HG02623 (cell line): ENCODE measurements around the gene NUTM2G.
"Not testable (repeated sequence)": the region's sequence is repeated elsewhere in the genome, so short reads cannot be mapped to it uniquely, and the experiment has no call there.

Source experiments
- ATAC-seq: cut with Tn5 transposase; IDR thresholded peaks from one replicate; pipeline ENCODE4 v1.9.1; 2021; ENCODE audit warnings: moderate library complexity; ENCODE audit not compliant: unreplicated experiment

The NUTM2G gene

DNA sequence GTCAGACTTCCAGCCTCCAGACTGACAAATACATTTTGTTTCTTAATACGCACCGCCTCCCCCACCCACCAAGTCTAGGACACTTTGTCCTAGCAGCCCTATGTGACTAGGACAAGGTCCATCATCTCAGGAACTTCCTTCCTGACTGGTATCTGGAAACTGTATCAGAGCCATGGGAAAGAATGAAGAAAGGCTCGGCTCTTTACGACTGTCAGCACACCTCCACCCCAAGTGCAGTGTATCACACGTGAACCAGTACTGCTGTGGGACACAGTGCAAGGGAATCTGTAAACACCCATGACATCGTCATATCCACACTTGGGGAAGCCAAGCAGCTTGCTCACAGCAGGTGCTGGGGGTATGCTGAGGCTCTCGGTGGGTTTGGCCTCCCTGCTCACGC lies 13.0 kb downstream of the NUTM2G start:
- not testable (repeated sequence) for ATAC-seq

DNA sequence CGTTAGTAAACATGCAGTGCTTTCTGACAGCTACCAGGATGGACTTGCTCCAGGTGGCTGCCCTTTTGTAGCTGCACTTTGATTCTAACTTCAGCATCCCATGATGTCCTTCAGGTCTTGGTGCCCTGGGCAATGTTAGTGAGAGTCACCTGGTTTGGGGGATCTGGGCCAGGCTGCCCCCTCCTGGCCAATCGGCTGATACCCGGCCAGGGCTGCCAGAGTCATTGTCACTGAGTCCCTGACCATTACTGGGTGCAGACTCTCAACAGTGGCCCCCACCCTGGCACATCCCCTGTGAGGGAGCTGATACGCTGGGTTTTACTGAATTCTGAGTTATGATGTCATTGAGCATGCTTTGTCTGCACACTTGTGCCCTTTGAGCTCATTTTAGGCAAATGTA lies 13.5 kb downstream of the NUTM2G start:
- not testable (repeated sequence) for ATAC-seq

DNA sequence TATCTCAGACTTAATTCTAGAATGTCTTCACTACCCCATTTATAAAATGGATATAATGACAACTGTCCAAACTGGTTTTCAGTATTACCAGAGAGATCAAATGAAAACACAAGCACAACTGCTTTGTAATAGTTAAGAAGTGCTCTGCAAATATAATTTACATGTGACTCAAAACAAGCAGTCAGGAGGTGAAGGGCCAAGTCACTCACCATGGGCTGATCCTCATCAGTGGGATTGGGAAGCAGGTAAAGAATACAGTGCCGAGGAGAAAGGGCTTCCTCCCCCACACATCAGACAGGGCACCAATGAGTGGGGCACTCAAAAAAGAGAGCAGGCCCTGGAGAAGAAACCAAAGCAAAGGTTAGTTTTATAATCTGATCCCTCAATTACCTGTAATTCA lies 20.7 kb downstream of the NUTM2G start:
- ATAC-seq, result not testable (repeated sequence)

DNA sequence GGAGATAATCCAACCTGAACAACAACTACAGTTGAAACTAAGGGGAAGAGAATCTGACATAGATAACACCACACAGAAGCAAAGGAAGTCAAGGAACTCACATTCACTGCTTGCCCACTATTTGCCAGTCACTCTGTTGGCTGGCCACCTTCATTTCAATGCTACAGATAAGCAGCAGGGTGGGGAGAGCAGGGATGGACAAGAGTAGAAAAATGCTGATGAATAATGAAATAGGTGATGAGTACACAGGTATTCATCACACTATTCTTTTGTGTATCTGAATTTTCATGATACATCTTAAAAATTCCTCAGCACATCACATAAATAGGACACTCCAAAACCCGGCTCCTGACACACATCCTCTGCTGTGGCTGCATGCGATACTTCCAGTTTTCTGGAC lies 21.9 kb downstream of the NUTM2G start:
- not testable (repeated sequence) for ATAC-seq

DNA sequence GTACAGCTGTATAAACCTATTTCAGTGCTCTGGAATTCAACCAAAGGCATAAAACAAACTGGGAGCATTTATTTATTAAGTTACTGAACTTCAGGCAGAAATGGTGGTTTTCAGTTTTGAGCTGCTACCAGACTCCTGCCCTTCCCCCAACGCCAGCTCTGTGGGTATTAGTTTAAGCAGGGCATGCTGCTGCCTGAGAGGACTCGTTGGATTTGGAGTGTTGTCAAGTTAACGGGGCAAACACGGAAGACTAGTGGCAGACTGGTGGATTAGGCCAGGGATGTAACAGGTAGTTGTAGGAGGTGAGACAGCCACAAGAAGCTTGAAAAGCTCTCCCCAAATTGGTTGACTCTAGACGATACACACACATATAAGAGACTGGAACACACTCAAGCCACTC lies 38.9 kb downstream of the NUTM2G start:
- not testable (repeated sequence) for ATAC-seq

DNA sequence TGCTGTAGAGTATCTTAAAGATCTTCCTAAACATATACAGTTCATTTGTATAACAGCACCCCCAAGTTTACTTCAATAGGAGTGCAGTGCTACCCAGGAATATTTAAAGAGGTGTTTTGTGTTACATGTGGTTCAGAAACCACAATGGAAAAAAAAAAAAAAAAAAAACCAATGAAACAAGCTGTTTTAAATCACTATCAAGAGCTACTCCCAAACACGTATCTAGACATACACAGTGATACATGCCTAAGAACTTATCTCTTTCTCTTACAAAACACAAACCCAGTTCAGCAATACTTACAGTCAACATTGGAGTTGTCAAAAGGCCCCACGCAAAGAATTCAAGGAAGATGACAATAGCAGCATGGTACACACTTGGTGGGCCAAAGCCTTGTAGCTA lies 43.9 kb downstream of the NUTM2G start:
- not testable (repeated sequence) for ATAC-seq

- ATAC-seq, result not testable (repeated sequence)
Observed at GRCh38 chr9:96974037-96974436, 45.4 kb downstream of the NUTM2G start.

DNA sequence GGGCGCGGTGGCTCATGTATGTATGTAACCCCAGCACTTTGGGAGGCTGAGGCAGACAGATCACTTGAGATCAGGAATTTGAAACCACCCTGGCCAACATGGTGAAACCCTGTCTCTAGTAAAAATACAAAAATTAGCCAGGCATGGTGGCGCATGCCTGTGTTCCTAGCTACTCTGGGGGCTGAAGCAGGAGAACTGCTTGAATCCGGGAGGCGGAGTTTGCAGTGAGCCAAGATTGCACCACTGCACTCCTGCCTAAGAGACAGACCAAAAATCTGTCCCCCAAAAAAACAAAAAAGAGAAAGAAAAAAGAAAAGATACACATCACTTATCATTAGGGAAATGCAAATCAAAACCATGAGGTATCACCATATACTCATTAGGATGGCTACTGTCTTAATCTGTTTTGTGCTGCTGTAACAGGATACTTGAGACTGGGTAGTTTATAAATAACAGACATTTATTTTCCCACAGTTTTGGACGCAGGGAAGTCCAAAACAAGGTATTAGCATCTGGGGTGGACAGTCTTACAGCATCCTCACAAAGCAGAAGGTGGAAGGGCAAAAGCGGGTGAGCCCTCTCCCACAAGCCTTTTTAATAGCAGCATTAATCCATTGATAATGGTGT lies 55.0 kb downstream of the NUTM2G start:
- not testable (repeated sequence) for ATAC-seq

DNA sequence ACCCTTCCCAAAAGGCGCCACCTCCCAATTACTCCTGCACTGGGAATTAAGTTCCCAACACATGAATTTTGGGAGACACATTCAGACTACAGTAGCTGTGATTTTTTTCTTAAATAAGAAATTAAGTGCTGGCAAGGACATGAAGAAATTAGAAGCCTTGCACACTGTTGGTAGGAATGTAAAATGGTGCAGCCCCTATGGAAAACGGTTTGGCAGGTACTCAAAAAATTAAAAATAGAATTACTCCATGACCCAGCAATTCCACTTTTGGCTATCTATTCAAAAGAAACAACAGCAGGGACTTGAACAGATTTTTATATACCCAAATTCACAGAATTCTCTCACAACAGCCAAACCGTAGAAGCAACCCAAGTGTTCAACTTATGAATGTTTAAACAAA lies 55.5 kb downstream of the NUTM2G start:
- not testable (repeated sequence) for ATAC-seq

GRCh38 chr9:96984887-96985286 lies 56.2 kb downstream of the NUTM2G start:
- ATAC-seq, result not testable (repeated sequence)
